NCI-H1105 (cell line): Measurements from ENCODE around the gene ZC3H6.
"Not testable (repeated sequence)": the region's sequence is repeated elsewhere in the genome, so short reads cannot be mapped to it uniquely, and the experiment has no call there.

ENCODE experiments used
- DNase-seq: peaks from one replicate; lab custom pipeline; 2025; lab: John Stamatoyannopoulos, UW

Gene ZC3H6

DNA sequence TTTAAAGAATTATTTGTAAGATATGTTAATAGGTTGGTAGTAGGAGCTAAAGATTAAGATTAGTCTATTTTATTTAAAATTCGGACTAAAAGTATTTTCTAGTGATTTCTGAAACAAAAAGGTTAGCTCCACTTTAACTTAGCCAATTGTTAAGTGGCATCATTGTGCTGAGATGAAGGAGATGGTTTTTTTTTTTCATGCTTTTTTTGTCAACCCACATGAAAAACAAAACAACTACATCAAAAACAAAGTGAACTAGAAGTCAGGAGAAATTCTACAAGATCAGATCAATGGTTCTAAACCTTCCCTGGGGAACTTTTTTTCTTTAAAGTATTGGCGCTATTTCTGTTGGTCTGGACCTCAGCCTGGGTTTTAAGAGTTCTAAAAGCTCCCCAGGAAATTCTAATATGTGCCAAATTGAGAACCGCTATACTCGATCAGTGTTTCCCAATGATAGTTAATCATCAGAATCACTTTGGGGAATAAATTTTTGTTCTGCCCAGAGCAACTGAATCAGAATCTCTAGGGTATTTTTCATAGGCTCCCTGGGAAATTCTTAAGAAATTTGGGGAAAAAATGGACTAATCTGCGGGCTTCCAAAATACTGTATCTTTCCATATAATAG, 2.3 kb downstream of the ZC3H6 start:
- DNase-seq, result no peak

DNA sequence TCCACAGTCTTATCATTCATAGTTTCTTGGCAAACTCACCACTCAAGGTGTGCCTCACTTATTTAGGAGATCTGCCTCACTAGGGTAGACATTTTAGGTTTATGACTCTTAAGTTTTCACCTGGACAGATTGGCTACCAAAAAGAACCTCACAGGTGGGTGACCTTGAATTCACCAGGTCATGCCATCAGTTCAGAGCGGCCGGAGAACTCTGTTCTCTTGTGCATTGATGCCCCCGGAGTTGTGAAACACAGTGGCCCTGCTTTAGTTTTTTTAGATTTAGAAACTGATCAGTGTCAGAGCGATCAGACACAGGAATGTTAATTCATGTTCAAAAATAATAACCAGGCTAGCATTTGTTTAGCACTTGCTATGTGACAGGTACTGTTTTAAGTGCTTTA, 6.7 kb downstream of the ZC3H6 start:
- DNase-seq, result not testable (repeated sequence)

DNA sequence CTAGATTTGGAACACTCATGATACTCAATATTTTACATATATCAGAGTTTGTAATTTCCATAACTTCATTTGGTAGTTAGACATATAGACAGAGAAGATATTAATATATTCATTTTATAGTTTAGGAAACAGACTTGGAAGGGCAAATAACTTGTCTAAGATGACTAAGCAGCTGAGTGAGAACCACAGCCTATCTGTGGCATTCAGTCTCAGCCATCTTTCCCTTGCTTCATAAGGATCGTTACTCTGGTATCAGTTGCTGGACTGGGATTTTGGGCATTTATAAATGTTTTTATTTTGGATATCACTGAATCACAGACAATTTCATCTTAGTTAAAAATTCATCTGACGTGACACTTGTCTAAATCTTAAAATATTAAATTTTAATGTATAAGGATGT, 8.1 kb downstream of the ZC3H6 start:
- not testable (repeated sequence) for DNase-seq

DNA sequence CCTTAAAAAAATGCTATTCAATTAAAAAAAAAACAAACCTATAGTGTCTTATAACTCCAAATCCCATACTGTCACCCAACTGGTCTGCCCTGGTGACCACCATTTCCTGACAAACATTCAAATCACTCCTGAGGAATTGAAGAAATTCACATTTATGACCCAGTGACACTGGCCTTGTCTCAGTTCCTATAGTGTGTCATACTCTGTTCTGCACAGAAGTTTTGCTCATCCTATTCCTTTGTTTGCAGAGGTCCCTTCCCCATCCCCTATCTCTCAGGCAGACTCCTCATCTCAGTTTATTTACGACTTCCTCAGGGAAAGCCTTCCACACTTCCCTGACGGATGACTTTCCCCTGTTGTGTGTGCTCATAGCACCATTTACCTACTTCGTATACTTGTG, 14.7 kb downstream of the ZC3H6 start:
- DNase-seq, result no peak

DNA sequence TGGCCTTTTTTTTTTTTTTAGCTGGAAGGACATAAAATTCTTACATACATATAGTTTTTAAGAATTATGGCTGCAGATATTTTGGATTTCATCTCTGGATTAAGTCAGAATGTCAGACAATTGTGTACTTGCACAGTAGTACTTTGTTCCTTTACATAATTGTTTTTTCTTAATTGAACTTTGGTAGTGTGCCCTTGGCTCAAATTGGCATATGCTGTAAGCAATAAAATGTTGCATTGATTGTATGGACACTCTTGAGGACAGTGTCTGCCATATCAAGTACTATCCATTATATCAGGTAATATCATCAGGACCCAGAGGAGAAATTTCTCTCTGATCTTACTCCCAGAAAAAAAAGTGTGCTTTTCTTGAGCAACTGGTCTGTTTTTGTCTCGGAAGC, 15.3 kb downstream of the ZC3H6 start:
- DNase-seq, result no peak

DNA sequence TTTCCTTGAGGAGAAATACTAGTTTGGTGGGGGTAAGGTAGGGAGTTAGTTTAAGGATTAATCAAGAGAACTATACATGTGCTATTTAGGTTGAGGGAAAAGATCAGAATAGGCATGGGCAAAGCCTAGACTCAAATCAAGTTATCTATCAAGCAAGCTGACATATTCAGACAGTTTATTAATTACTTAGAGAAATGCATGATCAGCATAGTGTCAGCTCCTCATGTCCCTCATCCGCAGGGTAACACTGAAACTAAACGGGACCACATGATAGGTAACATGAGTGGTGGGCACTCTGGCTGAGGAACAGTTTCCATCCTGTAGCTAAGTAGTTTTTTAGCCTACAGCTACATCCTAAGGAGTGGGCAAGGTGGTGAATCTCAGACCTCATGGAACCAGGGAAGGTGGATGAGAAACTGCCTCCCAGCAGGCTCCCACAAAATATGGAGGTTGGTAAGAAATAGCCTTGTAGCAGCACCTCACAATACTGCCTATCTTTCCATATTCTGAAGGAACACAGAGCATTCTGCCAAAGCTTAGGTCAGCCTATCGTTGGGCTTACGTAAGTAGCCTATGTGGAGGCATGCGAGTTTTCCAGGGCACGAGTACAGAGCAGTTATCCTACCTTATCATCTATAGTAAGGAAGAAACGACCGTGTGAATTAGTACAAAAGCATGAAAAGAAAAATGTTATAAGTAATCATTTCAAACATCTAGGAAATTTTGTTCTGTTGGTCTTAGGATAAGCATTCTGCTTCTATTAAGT, 18.4 kb downstream of the ZC3H6 start:
- DNase-seq, result no peak

DNA sequence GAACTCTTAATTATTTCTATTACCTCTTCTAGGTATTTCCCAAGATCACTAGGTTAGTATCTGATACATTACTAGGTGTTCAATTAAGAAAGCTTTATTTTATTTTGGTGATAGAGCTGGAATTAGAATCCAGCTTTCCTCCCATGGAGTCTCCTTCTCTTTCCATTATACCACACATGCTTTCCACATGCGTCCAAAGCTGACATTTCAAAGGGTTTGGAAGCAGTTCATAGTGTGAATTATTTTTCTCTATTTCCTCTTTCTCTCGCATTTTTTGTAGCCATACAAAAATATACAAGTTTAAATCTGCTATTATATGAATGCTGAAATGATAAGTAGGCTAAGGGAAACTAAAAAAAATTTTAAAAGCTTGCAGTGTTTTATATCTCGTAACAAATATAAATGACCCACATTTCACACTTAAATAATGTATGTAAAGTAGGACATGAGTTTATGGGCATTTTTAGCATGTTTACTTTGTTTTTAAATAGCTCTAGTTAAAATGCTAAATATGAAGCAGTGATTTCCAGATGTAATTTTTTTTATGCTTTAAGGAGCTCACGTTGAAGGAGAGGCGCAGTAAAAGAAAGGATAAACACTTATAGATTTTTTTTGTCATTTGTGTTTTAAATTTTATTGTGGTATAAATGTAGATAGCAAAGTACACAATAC, 20.1 kb downstream of the ZC3H6 start:
- DNase-seq, result no peak

DNA sequence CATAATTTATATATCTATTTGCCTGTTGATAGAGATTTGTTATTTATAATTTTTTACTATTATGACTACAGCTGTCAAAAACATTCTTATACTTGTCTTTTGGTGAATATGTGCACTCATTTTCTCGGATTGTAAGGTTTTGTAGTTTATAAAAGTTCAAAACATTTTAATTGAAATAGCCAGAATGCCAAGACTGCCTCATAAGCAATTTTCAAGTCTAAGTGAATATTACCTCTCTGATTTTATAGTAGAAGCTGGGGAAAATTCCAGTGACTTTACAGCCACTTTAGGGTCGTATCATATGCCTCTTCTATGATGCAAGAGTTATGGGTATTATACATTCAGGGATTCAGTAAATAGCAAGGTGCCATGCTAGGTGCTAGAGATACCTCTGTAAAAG, 21.0 kb downstream of the ZC3H6 start:
- no peak for DNase-seq

DNA sequence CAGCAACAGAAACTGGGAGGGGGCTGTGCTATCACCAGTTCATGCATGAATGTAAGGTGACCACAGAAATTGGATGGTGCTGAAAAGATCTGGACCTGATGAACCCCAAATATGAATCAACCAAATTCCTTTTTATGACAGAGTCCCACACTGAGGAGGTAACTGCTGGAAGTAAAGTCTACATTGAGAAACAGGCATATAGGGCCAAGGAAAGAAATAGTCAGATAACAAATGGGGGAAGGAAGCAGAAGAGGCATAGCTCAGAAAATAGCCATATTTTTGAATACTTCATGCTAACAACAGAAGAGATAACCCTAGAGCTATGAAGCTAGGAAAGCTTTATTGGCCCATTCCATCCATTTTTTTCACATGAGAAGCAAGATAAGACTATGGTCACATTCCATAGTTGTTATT, 25.8 kb downstream of the ZC3H6 start:
- no peak for DNase-seq

DNA sequence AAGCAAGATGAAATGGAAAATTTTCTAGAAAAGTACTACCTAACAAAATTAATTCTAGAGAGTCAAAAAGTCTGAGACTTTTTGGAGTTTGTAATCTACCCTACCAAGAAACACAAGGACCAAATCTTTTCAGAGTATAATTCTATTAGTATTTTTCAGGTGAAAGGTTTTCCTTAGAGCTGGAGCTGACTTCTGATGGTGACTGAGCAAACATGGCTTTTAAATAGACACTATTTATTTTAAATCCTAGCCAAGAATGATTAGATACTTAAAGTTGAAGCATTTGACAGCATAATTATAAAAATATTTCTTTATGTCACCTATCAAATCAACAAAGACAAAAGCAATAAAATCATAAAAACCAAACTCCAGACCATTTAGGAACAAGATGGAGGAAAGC, 26.6 kb downstream of the ZC3H6 start:
- no peak for DNase-seq

DNA sequence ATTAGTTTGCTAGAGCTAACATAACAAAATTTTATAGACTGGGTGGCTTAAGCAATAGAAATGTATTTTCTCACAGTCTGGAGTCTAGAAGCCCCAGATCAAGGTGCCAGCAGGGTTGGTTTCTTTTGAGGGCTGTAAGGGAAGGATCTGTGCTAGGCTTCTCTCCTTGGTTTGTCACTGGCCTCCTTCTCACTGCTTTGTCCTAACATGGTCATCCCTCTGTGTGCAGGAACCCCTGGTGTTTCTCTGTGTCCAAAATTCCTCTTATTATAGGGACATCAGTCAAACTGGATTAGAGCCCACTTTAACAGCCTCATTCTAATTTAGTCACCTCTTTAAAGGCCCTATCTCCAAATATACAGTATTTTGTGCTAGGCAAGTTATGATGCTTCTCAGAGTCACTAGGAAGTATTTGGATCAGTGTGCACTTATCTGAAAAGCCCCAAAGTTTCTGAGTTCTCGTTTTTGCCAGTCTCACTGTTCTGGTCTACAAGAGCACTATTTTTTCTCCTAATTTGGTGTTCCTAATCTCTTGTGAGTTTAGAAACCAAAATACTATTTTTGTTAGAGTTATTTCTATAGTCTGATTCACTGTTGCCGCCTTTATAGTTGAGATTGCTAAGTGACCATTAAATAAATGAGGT, 29.0 kb downstream of the ZC3H6 start:
- no peak for DNase-seq

DNA sequence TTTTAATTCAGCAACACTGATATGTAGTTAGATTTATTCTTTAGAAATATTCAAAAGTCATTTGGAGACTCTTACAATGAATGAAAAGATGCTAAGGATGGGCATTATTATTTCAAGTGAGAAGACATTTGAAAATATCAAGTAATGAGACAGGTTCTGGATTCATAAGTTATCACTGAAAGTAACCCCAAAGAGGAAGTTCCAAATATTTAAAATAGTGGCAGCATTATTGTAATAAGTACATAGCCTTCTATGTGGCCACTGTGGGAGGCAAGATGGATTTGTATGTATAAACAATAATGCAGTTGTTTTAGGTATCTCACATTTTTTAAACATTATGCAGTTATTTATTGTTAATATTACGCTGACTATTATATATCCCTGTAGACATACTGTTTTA, 29.7 kb downstream of the ZC3H6 start:
- DNase-seq, result no peak

DNA sequence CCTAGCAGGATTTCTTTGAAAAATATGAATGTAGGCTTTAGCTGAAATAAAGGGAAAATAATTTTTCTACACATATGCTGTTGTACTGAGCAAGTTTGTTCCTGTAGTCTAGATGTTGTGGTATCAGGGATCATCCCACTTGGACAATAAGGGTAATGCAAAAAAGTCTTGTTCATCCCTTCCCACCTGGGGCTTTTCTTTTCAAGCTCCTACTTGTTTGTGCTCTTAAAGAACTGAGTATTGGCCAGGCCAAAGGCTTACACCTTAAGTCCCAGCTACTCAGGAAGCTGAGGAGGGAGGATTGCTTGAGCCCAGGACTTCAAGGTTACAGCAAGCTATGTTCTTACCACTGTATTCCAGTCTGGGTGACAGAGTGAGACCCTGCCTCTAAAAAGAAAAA, 35.5 kb downstream of the ZC3H6 start:
- no peak for DNase-seq

DNA sequence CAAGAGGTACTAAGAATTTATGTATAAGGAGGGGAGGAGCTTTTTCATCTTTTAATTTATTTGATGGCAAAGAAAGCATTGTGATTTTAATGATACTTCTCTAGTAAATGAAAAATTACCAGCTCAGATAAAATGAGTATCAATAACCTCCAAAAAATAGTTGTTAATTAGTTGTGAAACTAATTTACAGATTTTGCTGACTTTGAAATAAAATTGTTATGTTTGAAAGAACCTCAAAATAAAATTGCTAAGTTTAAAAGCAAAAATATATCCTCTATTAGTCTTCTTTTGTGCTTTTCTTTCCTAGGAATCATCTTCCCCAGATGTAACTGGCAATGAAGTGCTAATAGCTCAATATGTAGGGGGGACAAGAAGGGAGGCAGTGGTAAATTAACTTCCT, 36.5 kb downstream of the ZC3H6 start:
- DNase-seq, result no peak

DNA sequence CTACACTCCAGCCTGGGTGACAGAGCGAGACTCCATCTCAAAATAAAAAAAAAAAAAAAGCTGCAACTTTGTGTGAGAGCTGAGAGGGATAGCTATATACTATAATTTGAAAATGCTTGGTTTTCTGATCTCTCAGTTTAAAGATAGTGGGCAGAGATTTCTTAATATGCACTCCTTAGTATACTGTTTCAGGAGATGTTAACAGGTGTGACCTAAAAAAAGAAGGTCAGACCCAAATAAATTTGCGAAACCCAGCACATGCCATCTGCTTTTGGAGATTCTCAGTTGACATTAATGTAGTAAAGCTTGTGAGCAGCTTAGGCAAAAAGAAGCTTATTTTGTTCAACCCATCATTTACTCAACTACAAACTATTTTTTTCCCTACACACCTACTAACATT, 37.4 kb downstream of the ZC3H6 start:
- DNase-seq, result no peak

DNA sequence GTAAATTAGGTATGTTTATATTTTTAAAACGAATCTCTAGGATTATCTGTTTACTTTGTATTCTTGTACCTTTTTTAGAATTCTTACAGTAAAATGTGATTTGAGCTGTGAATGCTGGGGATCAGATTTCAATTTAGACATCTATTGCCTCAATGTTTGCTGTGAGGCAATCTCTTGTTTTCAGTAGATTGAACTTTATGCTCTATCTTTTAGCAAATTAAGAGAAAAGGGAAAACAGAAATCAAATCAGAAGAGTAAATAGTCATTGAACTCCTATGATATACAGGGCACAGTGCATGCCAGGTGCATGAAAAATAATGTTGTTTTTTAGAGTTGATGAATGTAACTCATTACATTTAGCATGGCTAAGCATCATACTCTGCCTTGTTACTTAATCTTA, 39.5 kb downstream of the ZC3H6 start:
- DNase-seq, result no peak

DNA sequence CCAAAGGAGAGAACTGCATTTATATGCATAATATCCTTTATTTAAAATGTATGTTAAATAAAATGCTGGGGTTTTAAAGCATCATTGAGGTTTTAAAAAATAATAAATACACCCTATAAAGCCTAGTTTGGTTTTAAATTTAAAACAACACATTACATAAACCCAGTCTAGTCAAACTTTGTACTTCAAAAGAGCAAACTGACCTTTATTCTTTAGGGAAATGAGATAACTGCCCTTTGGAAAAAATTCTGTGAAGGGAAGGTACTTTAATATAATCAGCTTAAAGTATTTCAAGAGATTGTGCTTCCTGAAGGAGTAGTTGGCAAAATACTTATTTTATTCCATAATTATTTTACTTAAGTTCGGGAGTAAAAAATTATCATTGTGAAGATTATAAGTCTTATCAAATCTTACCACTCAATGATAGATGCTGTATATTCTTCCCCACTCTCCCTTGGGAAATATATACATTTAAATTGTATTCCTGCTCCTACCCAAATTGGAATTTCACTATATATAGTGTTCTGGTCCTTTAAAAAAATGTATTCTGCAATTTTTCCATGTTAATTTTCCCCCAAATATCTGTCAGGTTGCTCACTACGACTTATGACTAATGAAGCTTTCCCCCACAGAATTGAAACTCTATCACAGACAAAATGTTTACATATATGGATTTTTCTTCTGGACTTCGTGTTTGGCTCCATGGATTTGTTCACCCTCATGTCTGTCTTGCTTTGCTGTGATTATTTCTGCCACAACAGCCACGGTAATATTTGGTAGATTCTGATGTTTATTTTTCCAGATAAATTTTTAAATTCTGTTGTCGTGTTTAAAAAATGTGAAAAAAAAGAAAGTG, 42.1 kb downstream of the ZC3H6 start:
- DNase-seq, result no peak

DNA sequence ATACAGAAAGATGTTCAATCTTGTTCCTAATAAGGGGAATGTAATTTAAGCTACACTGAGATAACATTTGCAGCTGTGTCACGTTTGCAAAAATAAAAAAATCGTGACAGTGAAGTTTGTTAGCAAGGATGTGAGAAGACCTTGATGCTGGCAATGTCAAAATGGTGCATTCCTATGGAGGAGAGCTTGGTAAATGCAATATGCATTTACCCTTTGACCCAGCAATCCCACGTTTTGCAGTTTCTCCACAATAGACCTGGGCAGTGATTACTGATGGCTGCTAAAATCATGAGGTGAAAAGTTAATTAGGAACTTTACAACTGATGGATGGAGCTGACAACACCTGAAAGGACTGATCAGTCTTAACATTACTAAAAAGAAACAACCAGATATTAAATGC, 43.1 kb downstream of the ZC3H6 start:
- DNase-seq, result no peak

DNA sequence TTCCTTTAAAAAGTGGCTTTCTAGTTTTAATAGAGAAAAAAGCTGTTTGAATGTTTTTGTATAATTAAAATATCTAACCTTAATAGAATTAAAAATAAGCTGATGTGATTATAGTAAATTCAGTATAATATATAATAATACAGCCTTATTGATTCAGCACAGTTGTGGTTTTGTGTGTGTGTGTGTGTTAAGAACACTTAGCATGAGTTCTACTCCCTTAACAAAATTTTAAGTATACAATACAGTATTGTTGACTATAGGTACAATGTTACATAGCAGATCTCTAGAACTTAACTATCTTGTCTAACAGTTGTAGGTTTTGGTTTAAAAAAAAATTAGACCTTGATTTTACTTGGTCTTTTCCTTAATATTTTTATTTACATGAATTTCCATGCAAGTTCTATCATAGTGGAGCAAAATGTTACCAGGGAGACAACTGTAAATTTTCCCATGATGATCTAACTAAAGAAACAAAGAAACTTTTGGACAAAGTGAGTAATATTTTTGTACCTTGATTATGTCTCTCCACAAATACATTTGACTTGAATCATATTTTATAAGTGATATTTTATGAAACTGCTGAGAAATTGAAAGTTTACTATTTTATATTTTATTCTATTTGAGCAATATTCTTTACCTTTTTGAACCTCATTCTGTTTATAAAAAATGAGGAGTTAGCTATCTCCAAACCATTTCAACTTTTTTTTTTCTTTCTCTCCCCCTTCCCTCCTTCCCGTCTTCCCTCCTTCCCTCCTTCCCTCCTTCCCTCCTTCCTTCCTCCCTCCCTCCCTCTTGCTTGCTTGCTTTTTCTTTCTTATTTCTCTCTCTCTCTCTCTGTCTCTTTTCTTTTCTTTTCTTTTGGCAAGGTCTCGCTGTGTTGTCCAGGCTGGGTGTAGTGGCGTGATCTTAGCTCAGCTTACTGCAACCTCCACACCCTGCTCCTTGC, 46.3 kb downstream of the ZC3H6 start:
- no peak for DNase-seq

DNA sequence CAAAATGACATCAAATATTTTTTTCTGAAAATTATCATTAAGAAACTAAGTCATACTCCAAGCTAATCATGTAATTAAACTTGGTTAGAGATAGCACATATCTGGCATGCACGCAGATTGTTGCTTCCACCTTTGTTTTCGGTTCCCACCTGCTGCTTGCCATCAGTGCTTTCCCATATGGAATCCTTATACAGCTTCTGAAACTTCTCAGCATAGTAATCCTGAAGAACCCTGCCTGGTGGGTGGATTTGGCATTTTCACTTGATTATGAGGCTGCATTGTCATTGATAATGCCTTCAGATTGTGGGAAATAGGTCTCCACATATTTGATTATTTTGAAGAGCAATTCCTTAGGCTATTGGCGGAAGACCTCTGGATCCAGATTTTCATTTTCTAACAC, 47.5 kb downstream of the ZC3H6 start:
- DNase-seq, result no peak
